GM18517 (cell line): ENCODE results near the gene IMMP2L.
"Not testable (repeated sequence)": the region's sequence is repeated elsewhere in the genome, so short reads cannot be mapped to it uniquely, and the experiment has no call there.

Experiments used
- ATAC-seq: cut with Tn5 transposase; IDR thresholded peaks from one replicate; pipeline ENCODE4 v1.9.1; 2021; ENCODE audit warnings: mild to moderate bottlenecking, moderate library complexity; ENCODE audit not compliant: unreplicated experiment

Gene IMMP2L

GRCh38 chr7:110948280-110948679 lies 614.0 kb downstream of the IMMP2L start:
- ATAC-seq: no peak

- no peak for ATAC-seq
Measured at GRCh38 chr7:110947408-110947807, 614.9 kb downstream of the IMMP2L start.

GRCh38 chr7:110944966-110945644 lies 617.2 kb downstream of the IMMP2L start:
- no peak for ATAC-seq

GRCh38 chr7:110944448-110944847 lies 617.8 kb downstream of the IMMP2L start:
- ATAC-seq: no peak

- ATAC-seq: no peak
Measured at GRCh38 chr7:110943701-110944345, 618.5 kb downstream of the IMMP2L start.

- ATAC-seq: no peak
Measured at GRCh38 chr7:110941385-110941784, 620.9 kb downstream of the IMMP2L start.

- no peak for ATAC-seq
Measured at GRCh38 chr7:110940756-110941155, 621.5 kb downstream of the IMMP2L start.

GRCh38 chr7:110938165-110938564 lies 624.1 kb downstream of the IMMP2L start:
- ATAC-seq: no peak

- ATAC-seq: not testable (repeated sequence)
Measured at GRCh38 chr7:110936665-110937064, 625.6 kb downstream of the IMMP2L start.

GRCh38 chr7:110929480-110930249 lies 632.6 kb downstream of the IMMP2L start:
- no peak for ATAC-seq

GRCh38 chr7:110922906-110923305 lies 639.4 kb downstream of the IMMP2L start:
- ATAC-seq: no peak

GRCh38 chr7:110921595-110922151 lies 640.6 kb downstream of the IMMP2L start:
- no peak for ATAC-seq

- peak; percentile 89 for ATAC-seq
Measured at GRCh38 chr7:110918949-110919548, 643.2 kb downstream of the IMMP2L start.

- ATAC-seq: no peak
Measured at GRCh38 chr7:110914263-110914662, 648.0 kb downstream of the IMMP2L start.

- ATAC-seq: no peak
Measured at GRCh38 chr7:110911632-110912031, 650.7 kb downstream of the IMMP2L start.

- no peak for ATAC-seq
Measured at GRCh38 chr7:110909117-110909516, 653.2 kb downstream of the IMMP2L start.

- ATAC-seq: no peak
Measured at GRCh38 chr7:110905773-110906566, 656.3 kb downstream of the IMMP2L start.

GRCh38 chr7:110898516-110898915 lies 663.8 kb downstream of the IMMP2L start:
- ATAC-seq: no peak

GRCh38 chr7:110897538-110897937 lies 664.8 kb downstream of the IMMP2L start:
- no peak for ATAC-seq

- ATAC-seq: no peak
Measured at GRCh38 chr7:110894111-110894510, 668.2 kb downstream of the IMMP2L start.
